Stimulated activated memory B cell treated with anti-CD40 and anti-IgM and Interleukin-4, amounts not matched to agents 10 μg/mL and 1 μg/mL and 100 μg/mL, for 72 hours (primary cell): Measurements from ENCODE around the gene NGEF.
"Not testable (repeated sequence)": the region's sequence is repeated elsewhere in the genome, so short reads cannot be mapped to it uniquely, and the experiment has no call there.

ENCODE experiments used
- ATAC-seq: fragments of 150-1000 bp; cut with Tn5 transposase; 2 replicates; pipeline ENCODE4 v1.10.0; 2021
- H3K27ac Mint-ChIP-seq: one replicate; pipeline ENCODE4 v1.8.0; 2022; ENCODE audit warnings: mild to moderate bottlenecking, mixed read lengths
- H3K27me3 Mint-ChIP-seq: one replicate; pipeline ENCODE4 v1.8.0; 2022; ENCODE audit warnings: mixed read lengths
- H3K36me3 Mint-ChIP-seq: one replicate; pipeline ENCODE4 v1.8.0; 2022; ENCODE audit warnings: mixed read lengths
- H3K4me1 Mint-ChIP-seq: one replicate; pipeline ENCODE4 v1.8.0; 2022; ENCODE audit warnings: mixed read lengths
- H3K4me3 Mint-ChIP-seq: one replicate; pipeline ENCODE4 v1.8.0; 2022; ENCODE audit warnings: mild to moderate bottlenecking, moderate library complexity, mixed read lengths
- H3K9me3 Mint-ChIP-seq: one replicate; pipeline ENCODE4 v1.8.0; 2022; ENCODE audit warnings: mixed read lengths

NGEF gene

GRCh38 chr2:233019610-233020009 is 6.6 kb upstream of the NGEF start:
- ATAC-seq, H3K4me3 Mint-ChIP-seq, H3K9me3 Mint-ChIP-seq, H3K27me3 Mint-ChIP-seq, H3K4me1 Mint-ChIP-seq, H3K36me3 Mint-ChIP-seq, H3K27ac Mint-ChIP-seq: not testable (repeated sequence)

GRCh38 chr2:233017947-233018346 is 4.9 kb upstream of the NGEF start:
- no peaks in the 10 kb centered on the region for H3K27me3 Mint-ChIP-seq
- H3K36me3 Mint-ChIP-seq, result peaks cover 6% of the 10 kb centered on the region
- H3K4me1 Mint-ChIP-seq, result no peaks in the 10 kb centered on the region
- no peak overlapping the region for H3K27ac Mint-ChIP-seq
- ATAC-seq, result no peak
- peaks cover 11% of the 10 kb centered on the region for H3K9me3 Mint-ChIP-seq
- H3K4me3 Mint-ChIP-seq, result no peak overlapping the region

GRCh38 chr2:233015019-233015645 is 2.1 kb upstream of the NGEF start:
- no peak overlapping the region for H3K27ac Mint-ChIP-seq
- peaks cover 6% of the 10 kb centered on the region for H3K36me3 Mint-ChIP-seq
- H3K9me3 Mint-ChIP-seq, result peaks cover 11% of the 10 kb centered on the region
- peaks cover 17% of the 10 kb centered on the region for H3K27me3 Mint-ChIP-seq
- H3K4me1 Mint-ChIP-seq, result peaks cover 12% of the 10 kb centered on the region
- H3K4me3 Mint-ChIP-seq, result no peak overlapping the region
- no peak for ATAC-seq

GRCh38 chr2:233013650-233014049 is 594 bp upstream of the NGEF start:
- no peak overlapping the region for H3K4me3 Mint-ChIP-seq
- H3K9me3 Mint-ChIP-seq, result peaks cover 11% of the 10 kb centered on the region
- H3K4me1 Mint-ChIP-seq, result peaks cover 12% of the 10 kb centered on the region
- ATAC-seq, result no peak
- H3K27ac Mint-ChIP-seq, result no peak overlapping the region
- H3K27me3 Mint-ChIP-seq, result peaks cover 30% of the 10 kb centered on the region
- H3K36me3 Mint-ChIP-seq, result peaks cover 6% of the 10 kb centered on the region

GRCh38 chr2:233012301-233012971 is 620 bp downstream of the NGEF start:
- ATAC-seq, result no peak
- peaks cover 11% of the 10 kb centered on the region for H3K9me3 Mint-ChIP-seq
- no peak overlapping the region for H3K4me3 Mint-ChIP-seq
- H3K4me1 Mint-ChIP-seq, result peaks cover 12% of the 10 kb centered on the region
- peaks cover 30% of the 10 kb centered on the region for H3K27me3 Mint-ChIP-seq
- H3K36me3 Mint-ChIP-seq, result peaks cover 6% of the 10 kb centered on the region
- H3K27ac Mint-ChIP-seq, result no peak overlapping the region

- H3K36me3 Mint-ChIP-seq, result peaks cover 6% of the 10 kb centered on the region
- H3K4me1 Mint-ChIP-seq, result peaks cover 12% of the 10 kb centered on the region
- peaks cover 30% of the 10 kb centered on the region for H3K27me3 Mint-ChIP-seq
- peak; percentile 45 for ATAC-seq
- peaks cover 11% of the 10 kb centered on the region for H3K9me3 Mint-ChIP-seq
- H3K27ac Mint-ChIP-seq, result no peak overlapping the region
- H3K4me3 Mint-ChIP-seq, result no peak overlapping the region
Measured at GRCh38 chr2:233011702-233012131, 1.3 kb downstream of the NGEF start.

- peaks cover 30% of the 10 kb centered on the region for H3K27me3 Mint-ChIP-seq
- H3K9me3 Mint-ChIP-seq, result peaks cover 11% of the 10 kb centered on the region
- H3K27ac Mint-ChIP-seq, result no peak overlapping the region
- H3K4me3 Mint-ChIP-seq, result no peak overlapping the region
- ATAC-seq, result no peak
- H3K36me3 Mint-ChIP-seq, result peaks cover 6% of the 10 kb centered on the region
- H3K4me1 Mint-ChIP-seq, result peaks cover 12% of the 10 kb centered on the region
Measured at GRCh38 chr2:233011268-233011650, 1.8 kb downstream of the NGEF start.

GRCh38 chr2:233010569-233011267 is 2.3 kb downstream of the NGEF start:
- peaks cover 6% of the 10 kb centered on the region for H3K36me3 Mint-ChIP-seq
- peaks cover 11% of the 10 kb centered on the region for H3K9me3 Mint-ChIP-seq
- peaks cover 12% of the 10 kb centered on the region for H3K4me1 Mint-ChIP-seq
- H3K27me3 Mint-ChIP-seq, result peaks cover 30% of the 10 kb centered on the region
- no peak overlapping the region for H3K27ac Mint-ChIP-seq
- ATAC-seq, result no peak
- no peak overlapping the region for H3K4me3 Mint-ChIP-seq

GRCh38 chr2:233009661-233010060 is 3.4 kb downstream of the NGEF start:
- Mint-ChIP-seq H3K27me3 (peaks cover 37% of the 10 kb centered on the region), H3K27ac (no peak overlapping the region), H3K4me1 (peaks cover 12% of the 10 kb centered on the region), H3K36me3 (no peaks in the 10 kb centered on the region), H3K4me3 (no peak overlapping the region), H3K9me3 (peaks cover 3% of the 10 kb centered on the region)
- ATAC-seq, result no peak

GRCh38 chr2:233007739-233008138 is 5.3 kb downstream of the NGEF start:
- H3K27me3 Mint-ChIP-seq, result peaks cover 39% of the 10 kb centered on the region
- peaks cover 12% of the 10 kb centered on the region for H3K4me1 Mint-ChIP-seq
- no peaks in the 10 kb centered on the region for H3K9me3 Mint-ChIP-seq
- no peaks in the 10 kb centered on the region for H3K36me3 Mint-ChIP-seq
- no peak overlapping the region for H3K4me3 Mint-ChIP-seq
- no peak for ATAC-seq
- no peak overlapping the region for H3K27ac Mint-ChIP-seq

GRCh38 chr2:233007270-233007669 is 5.8 kb downstream of the NGEF start:
- H3K27me3 Mint-ChIP-seq, result peaks cover 39% of the 10 kb centered on the region
- no peak for ATAC-seq
- H3K27ac Mint-ChIP-seq, result no peak overlapping the region
- no peak overlapping the region for H3K4me3 Mint-ChIP-seq
- H3K9me3 Mint-ChIP-seq, result no peaks in the 10 kb centered on the region
- peaks cover 12% of the 10 kb centered on the region for H3K4me1 Mint-ChIP-seq
- H3K36me3 Mint-ChIP-seq, result no peaks in the 10 kb centered on the region

- Mint-ChIP-seq H3K9me3 (no peaks in the 10 kb centered on the region), H3K27me3 (peaks cover 35% of the 10 kb centered on the region), H3K4me1 (peaks cover 7% of the 10 kb centered on the region), H3K36me3 (no peaks in the 10 kb centered on the region), H3K27ac (no peak overlapping the region), H3K4me3 (no peak overlapping the region)
- no peak for ATAC-seq
Measured at GRCh38 chr2:233006648-233007047, 6.4 kb downstream of the NGEF start.

GRCh38 chr2:233005096-233005495 is 8.0 kb downstream of the NGEF start:
- H3K9me3 Mint-ChIP-seq, result no peaks in the 10 kb centered on the region
- ATAC-seq, result no peak
- peaks cover 5% of the 10 kb centered on the region for H3K4me1 Mint-ChIP-seq
- no peak overlapping the region for H3K4me3 Mint-ChIP-seq
- peaks cover 5% of the 10 kb centered on the region for H3K36me3 Mint-ChIP-seq
- no peak overlapping the region for H3K27ac Mint-ChIP-seq
- H3K27me3 Mint-ChIP-seq, result peaks cover 30% of the 10 kb centered on the region

GRCh38 chr2:233003658-233004555 is 9.1 kb downstream of the NGEF start:
- no peak overlapping the region for H3K4me3 Mint-ChIP-seq
- H3K27me3 Mint-ChIP-seq, result peaks cover 26% of the 10 kb centered on the region
- peaks cover 5% of the 10 kb centered on the region for H3K4me1 Mint-ChIP-seq
- H3K36me3 Mint-ChIP-seq, result peaks cover 5% of the 10 kb centered on the region
- peak overlapping the region; percentile 11 for H3K27ac Mint-ChIP-seq
- H3K9me3 Mint-ChIP-seq, result no peaks in the 10 kb centered on the region
- ATAC-seq, result no peak
